ENCODE data around the gene BHMT2.

BHMT2 gene

GRCh38 chr5:79122973-79123372 is 53.4 kb downstream of the BHMT2 start:
- DNase-seq (ENCODE audit: low spot score): no peak

DNA sequence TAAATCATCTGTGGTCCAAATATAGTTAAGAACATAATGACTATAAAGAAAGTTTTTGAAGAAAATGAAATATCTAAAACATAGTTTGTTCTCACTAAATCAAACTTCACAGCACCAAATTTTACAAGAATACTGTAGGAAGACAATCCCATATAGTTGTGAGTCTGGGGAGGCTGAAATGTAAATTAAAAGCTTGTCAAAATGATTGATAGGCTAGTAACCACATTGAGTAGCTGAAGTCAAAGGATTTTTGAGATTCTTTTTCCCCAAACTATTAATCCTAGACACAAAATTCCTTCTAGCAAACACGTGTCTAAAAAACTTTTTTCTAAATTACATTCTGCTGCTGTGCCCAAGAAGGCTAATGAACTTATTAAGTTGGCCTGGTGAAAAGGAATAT is 55.0 kb downstream of the BHMT2 start:
- no peak for DNase-seq (ENCODE audit: low spot score)

DNA sequence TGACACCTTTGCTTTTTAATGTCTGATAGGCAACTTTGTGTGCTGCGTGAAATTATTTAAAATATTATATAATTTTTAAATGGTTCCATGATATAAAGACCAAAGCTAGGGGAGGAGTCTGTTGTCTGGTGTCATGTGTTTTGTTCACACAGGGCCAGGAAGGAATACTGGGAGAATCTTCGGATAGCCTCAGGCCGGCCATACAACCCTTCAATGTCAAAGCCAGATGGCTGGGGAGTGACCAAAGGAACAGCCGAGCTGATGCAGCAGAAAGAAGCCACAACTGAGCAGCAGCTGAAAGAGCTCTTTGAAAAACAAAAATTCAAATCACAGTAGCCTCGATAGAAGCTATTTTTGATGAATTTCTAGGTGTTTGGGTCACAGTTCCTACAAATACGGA is 61.2 kb downstream of the BHMT2 start:
- no peak for DNase-seq (ENCODE audit: low spot score)

DNA sequence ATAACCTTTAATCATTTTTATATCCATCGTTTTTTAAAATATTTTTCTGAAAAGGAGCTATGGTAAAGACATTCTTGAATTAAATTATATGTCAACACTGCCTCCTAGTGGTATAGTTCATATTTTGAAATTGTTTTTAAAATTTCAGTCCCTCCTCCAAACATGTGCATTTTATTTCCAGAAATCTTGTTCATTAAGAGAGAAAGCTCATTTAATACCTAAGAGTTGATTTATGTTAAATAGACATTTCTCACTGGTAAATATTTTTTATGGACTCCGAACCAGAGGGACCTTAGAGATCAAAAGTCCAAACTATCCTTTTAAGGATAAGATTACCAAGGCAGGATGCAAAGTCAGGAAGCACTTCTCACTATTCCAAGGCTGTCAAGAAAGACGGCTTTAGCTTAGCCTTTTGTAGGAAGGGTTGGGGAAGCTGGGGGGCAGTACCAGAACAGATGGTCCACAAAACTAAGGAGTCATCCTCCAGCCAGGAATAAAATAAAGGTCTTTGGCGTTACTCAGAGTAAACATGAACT is 63.6 kb downstream of the BHMT2 start:
- DNase-seq (ENCODE audit: low spot score): peak; percentile 73

DNA sequence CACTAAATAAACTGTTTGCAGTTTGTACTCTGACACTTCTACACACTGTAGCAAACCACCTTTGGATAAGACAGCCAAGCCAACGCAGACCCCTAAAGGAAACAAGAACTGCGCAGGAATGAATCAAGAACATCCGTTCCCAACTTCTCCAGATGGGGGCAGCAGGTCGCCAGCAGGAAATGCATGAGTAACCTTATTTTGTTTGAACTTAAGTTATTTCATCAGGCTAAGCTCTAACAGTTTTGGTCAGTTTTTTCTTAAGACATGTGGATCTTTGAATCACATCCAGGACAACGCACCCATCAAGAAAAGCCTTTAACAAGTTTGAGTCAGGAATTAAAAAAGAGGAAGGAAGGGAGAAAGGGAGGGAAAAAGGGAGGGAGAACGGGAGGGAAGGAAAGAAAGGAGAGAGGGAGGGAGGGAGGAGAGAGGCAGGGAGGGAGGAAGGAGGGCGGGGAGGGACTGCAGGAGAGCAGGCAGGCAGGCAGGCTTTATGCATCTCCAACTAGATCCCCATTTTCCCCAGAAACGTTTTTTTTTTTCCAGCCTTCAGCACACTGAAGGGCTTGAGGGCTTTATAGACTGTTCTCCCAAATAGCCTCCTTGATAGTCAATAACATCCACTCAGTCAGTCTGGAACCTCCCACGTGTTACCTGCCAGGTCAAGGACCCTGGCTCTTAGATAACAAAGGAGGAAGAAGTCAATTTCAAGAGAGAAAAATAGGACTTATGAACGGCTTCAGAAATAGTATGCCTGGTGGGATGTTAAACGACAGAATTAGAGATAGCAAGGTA is 64.3 kb downstream of the BHMT2 start:
- DNase-seq (ENCODE audit: low spot score): peak; percentile 94

GRCh38 chr5:79135790-79136553 is 66.4 kb downstream of the BHMT2 start:
- no peak for DNase-seq (ENCODE audit: low spot score)

DNA sequence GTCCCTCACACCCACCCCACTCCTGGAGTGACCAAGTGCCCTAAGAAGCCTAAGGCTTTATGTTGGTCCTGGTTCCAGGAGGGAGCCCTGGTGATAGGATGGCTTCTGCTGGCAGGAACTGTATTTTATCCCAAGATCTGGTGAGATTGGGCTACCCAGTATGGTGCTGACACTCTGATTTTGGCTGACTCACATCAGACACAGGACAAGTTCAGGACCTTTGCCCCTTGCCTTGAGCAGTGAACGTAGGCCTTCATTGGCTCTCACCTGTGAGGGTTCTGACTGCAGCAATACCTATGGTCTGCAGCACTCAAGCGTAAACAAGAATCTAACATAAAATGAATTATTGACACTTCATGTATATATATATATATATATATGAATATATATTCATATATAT is 67.1 kb downstream of the BHMT2 start:
- DNase-seq (ENCODE audit: low spot score): no peak

Data from RKO (cell line).